Measurements from ENCODE around the gene WIPF1. TPM values are rescaled to one million over a fixed set of nuclear protein-coding genes. Genes with fewer than 3 reads are reported as not detected.

WIPF1 gene
- total RNA-seq, 6 experiments from 2014 or later: 33.0 to 41.7 (median 38.5) TPM

GRCh38 chr2:174613531-174613930 lies 15.9 kb upstream of the WIPF1 start:
- Mint-ChIP-seq H3K27me3 (ENCODE audit: insufficient read depth) (no peaks in the 10 kb centered on the region; the same call in none of the 2 replicates), H3K36me3 (ENCODE audit: low read depth) (peaks cover 13% of the 10 kb centered on the region; the same call in 1 of the 2 replicates), H3K4me1 (ENCODE audit: low read depth) (peaks cover 71% of the 10 kb centered on the region), H3K9me3 (no peaks in the 10 kb centered on the region), H3K27ac (no peak overlapping the region), H3K4me3 (no peak overlapping the region)
- TF ChIP-seq CTCF (IDR thresholded peaks at IDR 0.05): no peak
- DNase-seq: no peak

GRCh38 chr2:174612970-174613369 lies 15.4 kb upstream of the WIPF1 start:
- H3K4me3 Mint-ChIP-seq: no peak overlapping the region
- H3K27ac Mint-ChIP-seq: no peak overlapping the region
- peaks cover 10% of the 10 kb centered on the region; the same call in 1 of the 2 replicates for H3K36me3 Mint-ChIP-seq (ENCODE audit: low read depth)
- no peaks in the 10 kb centered on the region; the same call in none of the 2 replicates for H3K27me3 Mint-ChIP-seq (ENCODE audit: insufficient read depth)
- H3K9me3 Mint-ChIP-seq: no peaks in the 10 kb centered on the region
- TF ChIP-seq CTCF (IDR thresholded peaks at IDR 0.05): no peak
- H3K4me1 Mint-ChIP-seq (ENCODE audit: low read depth): peaks cover 70% of the 10 kb centered on the region
- no peak for DNase-seq

GRCh38 chr2:174611854-174612253 lies 14.2 kb upstream of the WIPF1 start:
- TF ChIP-seq CTCF (IDR thresholded peaks at IDR 0.05): no peak
- H3K4me3 Mint-ChIP-seq: no peak overlapping the region
- H3K9me3 Mint-ChIP-seq: no peaks in the 10 kb centered on the region
- peaks cover 68% of the 10 kb centered on the region for H3K4me1 Mint-ChIP-seq (ENCODE audit: low read depth)
- no peaks in the 10 kb centered on the region for H3K36me3 Mint-ChIP-seq (ENCODE audit: low read depth)
- H3K27ac Mint-ChIP-seq: no peak overlapping the region
- H3K27me3 Mint-ChIP-seq (ENCODE audit: insufficient read depth): no peaks in the 10 kb centered on the region; the same call in none of the 2 replicates
- DNase-seq: no peak

GRCh38 chr2:174611006-174611405 lies 13.4 kb upstream of the WIPF1 start:
- Mint-ChIP-seq H3K9me3 (no peaks in the 10 kb centered on the region), H3K27ac (peak overlapping the region; percentile 68), H3K4me3 (peak overlapping the region; percentile 20), H3K36me3 (ENCODE audit: low read depth) (no peaks in the 10 kb centered on the region), H3K27me3 (ENCODE audit: insufficient read depth) (no peaks in the 10 kb centered on the region; the same call in none of the 2 replicates), H3K4me1 (ENCODE audit: low read depth) (peaks cover 68% of the 10 kb centered on the region)
- no peak for TF ChIP-seq CTCF (IDR thresholded peaks at IDR 0.05)
- DNase-seq: no peak

- Mint-ChIP-seq H3K4me3 (peak overlapping the region; percentile 20), H3K36me3 (ENCODE audit: low read depth) (no peaks in the 10 kb centered on the region), H3K4me1 (ENCODE audit: low read depth) (peaks cover 68% of the 10 kb centered on the region), H3K9me3 (no peaks in the 10 kb centered on the region), H3K27me3 (ENCODE audit: insufficient read depth) (no peaks in the 10 kb centered on the region; the same call in none of the 2 replicates), H3K27ac (peak overlapping the region; percentile 68)
- DNase-seq: peak; percentile 55
- no peak for TF ChIP-seq CTCF (IDR thresholded peaks at IDR 0.05)
Measured at GRCh38 chr2:174610243-174610995, 12.8 kb upstream of the WIPF1 start.
